DND-41 (cell line): ENCODE data around the gene BOLA3.

Experiments used
- ATAC-seq: fragments of 200-7000 bp; cut with Tn5 transposase; 3 replicates; pipeline ENCODE4 v1.9.1; 2021; ENCODE audit warnings: low read depth; ENCODE audit not compliant: insufficient read depth
- DNase-seq: peaks from one replicate; pipeline ENCODE4 v3.0.0-alpha.2; 2020
- H2AFZ ChIP-seq: 2 replicates; pipeline ENCODE4 v1.6.0; 2012; ENCODE audit warnings: low read depth, low read length
- H3K27ac ChIP-seq: 2 replicates; pipeline ENCODE4 v1.5.1; 2012; ENCODE audit warnings: low read length, inconsistent platforms
- H3K27me3 ChIP-seq: fragments of 200-600 bp; sonication (generic); 2 replicates; pipeline ENCODE4 v1.6.0; 2012; ENCODE audit warnings: low read length, mild to moderate bottlenecking, inconsistent platforms; ENCODE audit not compliant: insufficient read depth, poor library complexity
- H3K36me3 ChIP-seq: 2 replicates; pipeline ENCODE4 v1.5.1; 2012; ENCODE audit warnings: low read length, inconsistent platforms; ENCODE audit not compliant: insufficient read depth
- H3K4me1 ChIP-seq: 2 replicates; pipeline ENCODE4 v1.5.1; 2012; ENCODE audit warnings: mild to moderate bottlenecking, low read length; ENCODE audit not compliant: insufficient read depth
- H3K4me2 ChIP-seq: 2 replicates; pipeline ENCODE4 v1.6.0; 2012; ENCODE audit warnings: mild to moderate bottlenecking, moderate library complexity, low read length, inconsistent platforms; ENCODE audit not compliant: insufficient read depth
- H3K4me3 ChIP-seq, 2 experiments: fragments of 200-600 bp in 1 of 2; shearing (Covaris generic) in 1 of 2; 2 replicates each; pipeline ENCODE4 v1.5.1; 2012 to 2016; ENCODE audit warnings: inconsistent platforms in 2 of 2, low read length in 2 of 2, mild to moderate bottlenecking in 2 of 2, low read depth in 1 of 2, moderate library complexity in 1 of 2
- H3K79me2 ChIP-seq: 2 replicates; pipeline ENCODE4 v1.6.0; 2012; ENCODE audit warnings: low read length, inconsistent platforms; ENCODE audit not compliant: insufficient read depth
- H3K9ac ChIP-seq: 2 replicates; pipeline ENCODE4 v1.6.0; 2012; ENCODE audit warnings: low read depth, mild to moderate bottlenecking, inconsistent platforms, low read length, moderate library complexity
- H3K9me3 ChIP-seq: 2 replicates; pipeline ENCODE4 v1.5.1; 2012; ENCODE audit warnings: low read length, moderate library complexity, mild to moderate bottlenecking, inconsistent platforms; ENCODE audit not compliant: insufficient read depth, severe bottlenecking
- H4K20me1 ChIP-seq: 2 replicates; pipeline ENCODE4 v1.6.0; 2012; ENCODE audit warnings: low read length; ENCODE audit not compliant: insufficient read depth
- EZH2 ChIP-seq: IDR thresholded peaks from 3 replicates; pipeline ENCODE4 v1.6.1; 2012; ENCODE audit warnings: borderline replicate concordance, low read depth, mild to moderate bottlenecking, moderate library complexity, low read length, inconsistent platforms; ENCODE audit not compliant: severe bottlenecking
- TF ChIP-seq, protein P1 (sequence below): IDR thresholded peaks from 2 replicates; pipeline ENCODE4 v1.5.1; 2012; ENCODE audit warnings: borderline replicate concordance, low read length, moderate library complexity, mild to moderate bottlenecking; ENCODE audit not compliant: poor library complexity, severe bottlenecking; ENCODE audit errors: extremely low read depth

Gene BOLA3

DNA sequence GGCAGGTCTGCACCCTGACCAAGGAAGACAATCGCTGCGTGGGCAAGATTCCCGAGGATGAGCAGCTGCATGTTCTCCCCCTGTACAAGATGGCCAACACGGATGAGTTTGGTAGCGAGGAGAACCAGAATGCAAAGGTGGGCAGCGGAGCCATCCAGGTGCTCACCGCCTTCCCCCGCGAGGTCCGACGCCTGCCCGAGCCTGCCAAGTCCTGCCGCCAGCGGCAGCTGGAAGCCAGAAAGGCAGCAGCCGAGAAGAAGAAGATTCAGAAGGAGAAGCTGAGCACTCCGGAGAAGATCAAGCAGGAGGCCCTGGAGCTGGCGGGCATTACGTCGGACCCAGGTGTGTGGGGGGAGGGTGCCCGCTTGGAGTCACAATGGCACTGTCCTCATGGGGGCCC, 48.4 kb downstream of the BOLA3 start:
- Histone ChIP-seq H3K36me3 (peaks cover 75% of the 10 kb centered on the region), H3K79me2 (no peaks in the 10 kb centered on the region), H3K27ac (no peak overlapping the region), H3K9me3 (no peaks in the 10 kb centered on the region), H2AFZ (no peak overlapping the region), H4K20me1 (0 out of 2 replicates have a peak, but pooled peaks cover 2% of the 10 kb centered on the region), H3K4me2 (no peak overlapping the region), H3K4me3 (no peak overlapping the region), H3K27me3 (no peaks in the 10 kb centered on the region), H3K9ac (no peak overlapping the region), H3K4me1 (no peaks in the 10 kb centered on the region)
- no peak for TF ChIP-seq EZH2
- TF ChIP-seq, protein P1, sequence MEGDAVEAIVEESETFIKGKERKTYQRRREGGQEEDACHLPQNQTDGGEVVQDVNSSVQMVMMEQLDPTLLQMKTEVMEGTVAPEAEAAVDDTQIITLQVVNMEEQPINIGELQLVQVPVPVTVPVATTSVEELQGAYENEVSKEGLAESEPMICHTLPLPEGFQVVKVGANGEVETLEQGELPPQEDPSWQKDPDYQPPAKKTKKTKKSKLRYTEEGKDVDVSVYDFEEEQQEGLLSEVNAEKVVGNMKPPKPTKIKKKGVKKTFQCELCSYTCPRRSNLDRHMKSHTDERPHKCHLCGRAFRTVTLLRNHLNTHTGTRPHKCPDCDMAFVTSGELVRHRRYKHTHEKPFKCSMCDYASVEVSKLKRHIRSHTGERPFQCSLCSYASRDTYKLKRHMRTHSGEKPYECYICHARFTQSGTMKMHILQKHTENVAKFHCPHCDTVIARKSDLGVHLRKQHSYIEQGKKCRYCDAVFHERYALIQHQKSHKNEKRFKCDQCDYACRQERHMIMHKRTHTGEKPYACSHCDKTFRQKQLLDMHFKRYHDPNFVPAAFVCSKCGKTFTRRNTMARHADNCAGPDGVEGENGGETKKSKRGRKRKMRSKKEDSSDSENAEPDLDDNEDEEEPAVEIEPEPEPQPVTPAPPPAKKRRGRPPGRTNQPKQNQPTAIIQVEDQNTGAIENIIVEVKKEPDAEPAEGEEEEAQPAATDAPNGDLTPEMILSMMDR = no peak
- DNase-seq = no peak
- ATAC-seq = no peak

DNA sequence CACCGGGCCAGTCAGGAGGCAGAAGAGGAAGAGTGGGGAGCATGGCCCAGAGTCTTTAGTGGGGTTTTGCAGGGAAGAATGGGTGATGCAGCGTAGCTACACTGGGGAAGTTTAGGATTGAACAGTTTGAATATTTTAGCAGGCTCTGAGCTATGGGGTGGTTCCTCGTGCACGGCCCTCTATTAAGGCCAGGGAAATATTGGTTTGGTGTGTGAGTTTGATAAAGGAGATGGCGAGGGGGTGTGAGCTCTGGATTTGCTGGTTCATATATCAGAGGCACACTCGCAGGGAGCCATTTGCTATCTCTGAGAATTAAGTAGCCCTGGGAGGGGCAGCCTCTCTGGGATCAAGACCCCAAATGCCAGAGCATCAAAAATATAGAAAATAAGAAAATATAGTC, 50.1 kb downstream of the BOLA3 start:
- no peak for DNase-seq
- Histone ChIP-seq H3K27me3 (no peaks in the 10 kb centered on the region), H3K36me3 (peaks cover 81% of the 10 kb centered on the region), H3K9me3 (no peaks in the 10 kb centered on the region), H3K9ac (no peak overlapping the region), H3K4me2 (no peak overlapping the region), H3K79me2 (no peaks in the 10 kb centered on the region), H3K27ac (no peak overlapping the region), H3K4me3 (no peak overlapping the region), H3K4me1 (no peaks in the 10 kb centered on the region), H2AFZ (no peak overlapping the region), H4K20me1 (0 out of 2 replicates have a peak, but pooled peaks cover 5% of the 10 kb centered on the region)
- no peak for ATAC-seq
- TF ChIP-seq EZH2 = no peak

DNA sequence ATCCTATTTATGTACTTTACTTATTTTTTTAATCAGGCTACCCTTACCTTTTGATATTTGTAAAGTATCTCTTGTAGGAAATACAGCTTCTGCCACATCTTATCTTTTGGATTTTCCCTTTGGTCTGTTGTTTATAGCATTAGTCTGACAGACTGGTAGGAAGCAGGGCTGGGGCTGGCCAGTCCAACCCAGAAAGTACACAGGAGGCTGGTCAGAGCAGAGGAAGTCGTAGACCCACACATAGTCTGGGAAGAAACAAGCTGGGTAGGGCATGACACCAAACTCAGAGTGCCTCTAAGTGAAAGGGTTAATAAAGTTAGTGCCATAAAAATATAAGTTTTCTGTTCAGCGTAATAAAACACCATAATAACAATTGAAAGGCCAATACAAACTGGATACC, 51.7 kb downstream of the BOLA3 start:
- no peak for TF ChIP-seq EZH2
- TF ChIP-seq, protein P1 = no peak
- Histone ChIP-seq H3K36me3 (peaks cover 80% of the 10 kb centered on the region), H3K27ac (no peak overlapping the region), H4K20me1 (peaks cover 9% of the 10 kb centered on the region; the same call in 1 of the 2 replicates), H3K9me3 (no peaks in the 10 kb centered on the region), H3K4me2 (no peak overlapping the region), H3K4me1 (no peaks in the 10 kb centered on the region), H3K79me2 (no peaks in the 10 kb centered on the region), H2AFZ (no peak overlapping the region), H3K9ac (no peak overlapping the region), H3K27me3 (no peaks in the 10 kb centered on the region), H3K4me3 (no peak overlapping the region)
- DNase-seq = no peak
- ATAC-seq = no peak

DNA sequence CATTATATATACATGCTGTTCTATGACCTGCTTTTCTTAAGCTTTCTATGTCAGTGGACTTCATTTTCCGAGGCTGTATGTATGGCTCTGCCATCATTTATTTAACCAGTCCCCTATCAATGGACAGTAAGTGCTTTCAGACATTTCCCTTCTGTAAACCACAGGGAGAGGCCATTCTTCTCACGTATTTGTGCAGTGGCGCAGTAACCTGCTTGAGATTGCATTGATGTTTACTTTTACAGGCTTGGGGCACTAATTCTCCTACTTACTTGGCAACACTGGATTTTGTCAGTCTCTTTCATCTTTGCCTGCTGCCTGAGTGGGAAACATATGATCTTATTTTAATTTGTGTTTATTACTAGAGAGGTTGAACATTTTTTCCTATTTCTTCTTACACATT, 52.1 kb downstream of the BOLA3 start:
- H3K27me3 ChIP-seq = no peaks in the 10 kb centered on the region
- DNase-seq (no peak), ATAC-seq (no peak)
- no peaks in the 10 kb centered on the region for H3K9me3 ChIP-seq
- H3K27ac ChIP-seq = no peak overlapping the region
- no peak overlapping the region for H3K9ac ChIP-seq
- peaks cover 80% of the 10 kb centered on the region for H3K36me3 ChIP-seq
- H4K20me1 ChIP-seq = peaks cover 9% of the 10 kb centered on the region; the same call in 1 of the 2 replicates
- H3K4me1 ChIP-seq = no peaks in the 10 kb centered on the region
- H3K4me2 ChIP-seq = no peak overlapping the region
- H3K79me2 ChIP-seq = no peaks in the 10 kb centered on the region
- H2AFZ ChIP-seq = no peak overlapping the region
- no peak overlapping the region for H3K4me3 ChIP-seq
- TF ChIP-seq, protein P1 = no peak
- no peak for TF ChIP-seq EZH2
